NB4 (cell line): ENCODE measurements around the gene SAE1.

Experiments used
- DNase-seq: peaks from one replicate; pipeline ENCODE4 v3.0.0; 2010; ENCODE audit warnings: low read depth
- H3K4me3 ChIP-seq: one replicate; pipeline ENCODE4 v1.5.1; 2011; ENCODE audit warnings: mild to moderate bottlenecking, low read depth, low read length, moderate library complexity
- CTCF ChIP-seq: IDR thresholded peaks from one replicate; pipeline ENCODE4 v1.5.1; 2012; ENCODE audit warnings: low read depth, low read length
- MAX ChIP-seq: IDR thresholded peaks from 2 replicates; pipeline ENCODE4 v1.6.1; 2011; ENCODE audit warnings: low read depth, low read length
- MYC ChIP-seq: IDR thresholded peaks from 2 replicates; pipeline ENCODE4 v1.6.1; 2011; ENCODE audit warnings: low read depth, low read length
- POLR2A ChIP-seq: IDR thresholded peaks from 2 replicates; pipeline ENCODE4 v1.6.1; 2011; ENCODE audit warnings: mild to moderate bottlenecking; ENCODE audit not compliant: insufficient read length; ENCODE audit errors: extremely low read depth

SAE1 gene

GRCh38 chr19:47152632-47153031, 22.0 kb downstream of the SAE1 start:
- TF ChIP-seq POLR2A (no peak), MAX (no peak), MYC (no peak), CTCF (no peak)
- no peak for DNase-seq
- no peak overlapping the region for H3K4me3 ChIP-seq

- DNase-seq = no peak
- TF ChIP-seq MAX (no peak), CTCF (no peak), POLR2A (no peak), MYC (no peak)
- H3K4me3 ChIP-seq = no peak overlapping the region
Observed at GRCh38 chr19:47153266-47153665, 22.6 kb downstream of the SAE1 start.

- no peak overlapping the region for H3K4me3 ChIP-seq
- TF ChIP-seq MAX (no peak), POLR2A (no peak), CTCF (no peak), MYC (no peak)
- DNase-seq = no peak
Observed at GRCh38 chr19:47155148-47155547, 24.5 kb downstream of the SAE1 start.

GRCh38 chr19:47156861-47157430, 26.3 kb downstream of the SAE1 start:
- H3K4me3 ChIP-seq = no peak overlapping the region
- peak; percentile 95 for DNase-seq

GRCh38 chr19:47157431-47158321, 27.0 kb downstream of the SAE1 start:
- H3K4me3 ChIP-seq = no peak overlapping the region
- no peak for TF ChIP-seq POLR2A
- peak; percentile 91 for DNase-seq

More at GRCh38 chr19:47156861-47157430, 26.3 kb downstream of the SAE1 start:
- peak; percentile 79 for TF ChIP-seq MAX
- peak; percentile 86 for TF ChIP-seq MYC
- TF ChIP-seq POLR2A = no peak

DNA sequence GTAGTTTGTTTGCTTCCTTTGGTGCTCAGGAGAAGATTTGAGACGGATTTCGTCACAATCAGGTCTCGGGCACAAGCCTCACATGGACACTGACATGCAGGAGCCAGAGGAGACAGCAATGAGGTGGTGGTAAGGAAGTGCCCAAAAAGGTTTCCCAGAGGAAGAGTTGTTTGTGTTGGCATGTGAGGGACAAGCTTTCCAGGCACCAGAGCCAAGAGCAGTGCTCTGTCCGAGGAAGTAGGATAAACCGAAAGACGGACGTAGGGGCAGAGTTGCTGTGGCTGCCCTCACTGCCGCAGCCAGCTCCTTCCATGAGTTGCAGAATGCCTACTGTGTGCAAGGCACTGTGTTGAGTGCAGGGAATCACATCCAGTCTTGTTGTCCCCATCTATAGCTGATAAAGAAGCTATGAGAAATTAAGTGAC, 27.7 kb downstream of the SAE1 start:
- DNase-seq = no peak
- H3K4me3 ChIP-seq = no peak overlapping the region
- TF ChIP-seq CTCF (no peak), POLR2A (no peak), MAX (no peak), MYC (no peak)
